Bronchial epithelial cell (primary cell): Measurements from ENCODE around the gene TLCD2. TPM values are rescaled to one million over a fixed set of nuclear protein-coding genes. Genes with fewer than 3 reads are reported as not detected.
"Not testable (repeated sequence)": the region's sequence is repeated elsewhere in the genome, so short reads cannot be mapped to it uniquely, and the experiment has no call there.

Experiments used
- DNase-seq: peaks from one replicate; pipeline ENCODE4 v3.0.0-alpha.2; 2010; ENCODE audit warnings: low read depth
- FAIRE-seq: peaks from 2 replicates; lab custom pipeline; 2011; peaks lifted over from hg19 to GRCh38; lab: Jason Lieb, UNC
- H3K27me3 ChIP-seq: 2 replicates; pipeline ENCODE4 v1.5.1; 2011; ENCODE audit warnings: low read length; ENCODE audit not compliant: control insufficient read depth, insufficient read depth
- H3K36me3 ChIP-seq: 2 replicates; pipeline ENCODE4 v1.5.1; 2011; ENCODE audit warnings: low read length; ENCODE audit not compliant: control insufficient read depth, insufficient read depth
- H3K4me3 ChIP-seq: 2 replicates; pipeline ENCODE4 v1.5.1; 2011; ENCODE audit warnings: mild to moderate bottlenecking, low read depth, low read length, control low read depth
- total RNA-seq: library from RNA; depleted of rRNA; stranded (reverse); fragments of >200 nt; gene quantifications from 2 replicates; pipeline ENCODE4 v1.2.1, GENCODE V29; 2014
- TF ChIP-seq, protein P1 (sequence below): IDR thresholded peaks from 2 replicates; pipeline ENCODE4 v1.5.1; 2011; ENCODE audit warnings: mild to moderate bottlenecking, moderate library complexity, low read length, control low read depth, inconsistent platforms; ENCODE audit not compliant: insufficient read depth, severe bottlenecking

Gene TLCD2
- total RNA-seq, 1 donor from 2014 or later = 4.5 TPM

DNA sequence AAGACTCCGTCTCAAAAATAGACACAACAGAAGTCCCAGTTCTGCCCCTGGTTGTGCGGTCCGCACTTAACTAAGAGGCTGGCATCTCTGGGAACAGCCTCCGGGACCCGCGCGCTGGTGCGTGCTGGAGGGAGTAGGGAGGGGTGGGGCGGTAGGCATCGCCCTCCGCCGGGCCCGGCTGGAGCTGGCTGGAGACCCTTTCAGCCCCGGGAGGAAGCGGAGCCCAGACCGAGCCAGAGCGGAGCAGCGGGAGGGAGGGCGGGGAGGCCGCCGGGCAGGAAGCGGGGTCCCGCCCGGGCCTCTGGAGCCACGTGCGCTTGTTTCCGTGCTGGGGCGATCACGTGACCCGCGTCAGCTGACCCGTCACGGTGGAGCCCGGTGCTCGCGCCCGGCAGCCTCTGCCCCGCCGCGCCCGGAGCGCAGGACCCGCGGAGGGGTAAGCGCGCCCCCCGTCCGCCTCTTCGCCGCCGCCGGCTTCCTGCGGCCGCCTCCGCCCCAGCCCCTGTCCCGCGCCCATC lies 14.2 kb upstream of the TLCD2 start, which contains the start of gene WDR81:
WDR81 (plus strand) TSS at position 354 of the 518 bp plus-strand sequence. CDS start 256 bp downstream, outside the sequence.
- FAIRE-seq = no peak
- Histone ChIP-seq H3K4me3 (peak within 1 kb of the TSS; percentile 46), H3K27me3 (no peaks in the 10 kb centered on the region), H3K36me3 (peaks cover 11% of the 10 kb centered on the region)
- DNase-seq = peak; percentile 39
- TF ChIP-seq, protein P1, sequence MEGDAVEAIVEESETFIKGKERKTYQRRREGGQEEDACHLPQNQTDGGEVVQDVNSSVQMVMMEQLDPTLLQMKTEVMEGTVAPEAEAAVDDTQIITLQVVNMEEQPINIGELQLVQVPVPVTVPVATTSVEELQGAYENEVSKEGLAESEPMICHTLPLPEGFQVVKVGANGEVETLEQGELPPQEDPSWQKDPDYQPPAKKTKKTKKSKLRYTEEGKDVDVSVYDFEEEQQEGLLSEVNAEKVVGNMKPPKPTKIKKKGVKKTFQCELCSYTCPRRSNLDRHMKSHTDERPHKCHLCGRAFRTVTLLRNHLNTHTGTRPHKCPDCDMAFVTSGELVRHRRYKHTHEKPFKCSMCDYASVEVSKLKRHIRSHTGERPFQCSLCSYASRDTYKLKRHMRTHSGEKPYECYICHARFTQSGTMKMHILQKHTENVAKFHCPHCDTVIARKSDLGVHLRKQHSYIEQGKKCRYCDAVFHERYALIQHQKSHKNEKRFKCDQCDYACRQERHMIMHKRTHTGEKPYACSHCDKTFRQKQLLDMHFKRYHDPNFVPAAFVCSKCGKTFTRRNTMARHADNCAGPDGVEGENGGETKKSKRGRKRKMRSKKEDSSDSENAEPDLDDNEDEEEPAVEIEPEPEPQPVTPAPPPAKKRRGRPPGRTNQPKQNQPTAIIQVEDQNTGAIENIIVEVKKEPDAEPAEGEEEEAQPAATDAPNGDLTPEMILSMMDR = no peak

DNA sequence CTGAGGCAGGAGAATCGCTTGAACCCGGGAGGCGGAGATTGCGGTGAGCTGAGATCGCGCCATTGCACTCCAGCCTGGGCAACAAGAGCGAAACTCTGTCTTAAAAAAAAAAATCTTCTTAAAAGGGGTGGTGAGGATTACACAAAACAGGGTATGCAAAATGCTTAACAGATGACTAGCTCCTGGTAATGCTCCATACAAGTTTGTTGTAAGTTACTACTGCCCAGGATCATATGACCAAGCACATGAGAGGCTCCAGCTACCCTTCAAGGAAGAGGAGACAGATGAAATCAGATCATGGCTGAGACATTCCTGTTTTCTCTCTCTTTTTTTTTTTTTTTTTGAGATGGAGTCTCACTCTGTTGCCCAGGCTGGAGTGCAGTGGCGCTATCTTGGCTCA lies 11.8 kb upstream of the TLCD2 start:
- not testable (repeated sequence) for H3K4me3 ChIP-seq, H3K27me3 ChIP-seq, FAIRE-seq, H3K36me3 ChIP-seq
- peak; percentile 33 for DNase-seq

DNA sequence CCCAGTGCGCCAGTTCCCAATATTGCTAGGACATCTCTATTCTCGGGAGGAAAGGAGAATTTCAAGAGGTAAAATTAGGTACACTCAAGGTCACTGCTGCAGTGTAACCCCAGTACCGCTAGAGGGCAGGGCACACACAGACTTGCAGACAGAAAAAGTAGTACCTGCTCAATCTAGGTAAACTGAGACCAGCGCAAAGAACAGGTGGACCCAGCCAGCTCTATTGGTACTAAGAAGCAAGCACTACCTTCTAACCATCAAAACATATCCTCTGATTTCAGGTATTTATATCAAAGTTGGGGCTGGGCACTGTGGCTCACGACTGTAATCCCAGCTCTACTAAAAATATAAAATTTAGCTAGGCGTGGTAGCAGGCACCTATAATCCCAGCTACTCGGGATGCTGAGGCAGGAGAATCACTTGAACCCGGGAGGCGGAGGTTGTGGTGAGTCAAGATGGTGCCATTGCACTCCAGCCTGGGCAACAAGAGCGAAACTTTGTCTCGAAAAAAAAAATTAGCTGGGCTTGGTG lies 10.7 kb upstream of the TLCD2 start:
- no peak for FAIRE-seq
- Histone ChIP-seq H3K4me3 (no peak overlapping the region), H3K36me3 (no peaks in the 10 kb centered on the region), H3K27me3 (no peaks in the 10 kb centered on the region)
- TF ChIP-seq, protein P1 = peak; percentile 92
- DNase-seq = peak; percentile 65

DNA sequence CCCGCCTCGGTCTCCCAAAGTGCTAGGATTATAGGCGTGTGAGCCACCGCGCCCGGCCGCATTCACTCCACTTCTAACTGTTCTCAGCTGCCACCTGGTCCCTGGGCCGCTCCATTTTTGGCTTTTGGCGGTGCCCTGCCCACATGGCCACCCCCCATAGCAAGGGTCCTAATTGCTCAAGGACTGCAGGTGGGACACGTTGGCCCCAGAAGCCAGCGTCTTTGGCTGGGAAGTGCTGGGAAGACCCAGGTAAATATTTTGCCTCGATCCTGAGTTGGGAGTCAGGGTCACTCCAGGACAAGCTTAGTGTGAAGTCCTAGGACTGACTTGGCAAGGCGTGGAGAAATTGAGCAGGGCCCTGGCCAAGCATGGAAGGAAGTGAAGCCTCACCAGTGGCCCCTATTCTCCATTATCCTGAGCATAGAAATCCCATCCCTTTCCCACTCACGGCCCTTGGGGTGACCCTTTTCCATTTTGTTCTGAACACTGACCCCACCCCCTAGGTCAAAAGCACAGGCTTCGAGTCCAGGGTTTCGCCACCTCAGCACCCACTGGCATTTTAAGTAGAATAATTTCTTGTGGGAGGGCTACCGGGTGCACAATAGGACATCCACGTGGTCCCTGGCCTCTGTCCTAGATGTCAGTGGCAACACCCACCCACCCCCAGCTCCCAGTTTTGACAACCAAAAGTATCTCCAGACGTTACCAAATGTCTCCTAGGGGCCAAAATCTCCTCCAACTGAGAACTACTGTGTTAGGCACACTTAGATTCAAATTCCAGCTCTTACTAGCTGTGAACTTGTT lies 8.4 kb upstream of the TLCD2 start:
- TF ChIP-seq, protein P1 = no peak
- H3K36me3 ChIP-seq = peaks cover 11% of the 10 kb centered on the region
- H3K27me3 ChIP-seq = no peaks in the 10 kb centered on the region
- FAIRE-seq (no peak), DNase-seq (no peak)
- no peak overlapping the region for H3K4me3 ChIP-seq

DNA sequence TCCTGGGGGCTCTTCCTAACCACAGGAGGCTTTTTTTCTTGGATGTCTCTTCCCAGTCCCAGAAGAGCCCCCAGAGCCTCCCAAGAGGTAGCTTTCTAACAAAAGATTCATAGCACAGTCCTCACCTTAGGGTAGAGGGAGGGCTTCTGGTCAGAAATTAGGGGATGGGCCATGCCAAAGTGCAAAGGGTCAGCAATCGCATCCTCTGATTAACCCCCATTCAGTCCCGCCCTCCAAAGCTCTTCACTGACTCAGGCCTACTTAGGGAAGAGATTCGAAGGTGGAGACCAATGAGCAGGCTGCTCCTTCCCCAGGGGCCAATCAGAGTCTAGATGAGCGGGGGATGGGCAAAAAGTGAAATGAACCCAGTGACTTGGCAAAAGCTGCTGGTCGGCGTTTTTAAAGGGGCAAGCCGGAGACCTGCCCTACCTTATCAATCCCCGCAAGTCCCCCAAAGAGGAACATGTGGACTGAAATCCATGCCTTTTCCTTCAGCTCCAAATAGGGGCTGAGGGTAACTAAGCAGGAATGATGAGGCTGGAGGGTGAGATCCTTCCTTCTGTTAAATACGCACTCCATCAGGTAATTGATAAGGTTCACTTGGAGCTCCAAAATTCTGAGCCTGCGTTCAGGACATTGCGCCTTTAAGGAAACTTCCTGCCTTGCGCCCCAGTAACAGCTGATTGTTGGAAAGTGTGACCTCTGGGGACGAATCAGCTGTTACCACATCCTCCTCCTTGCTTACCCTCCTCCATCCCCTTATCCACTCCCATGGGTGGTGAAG lies 6.9 kb upstream of the TLCD2 start:
- H3K36me3 ChIP-seq = peaks cover 25% of the 10 kb centered on the region
- TF ChIP-seq, protein P1 = no peak
- no peaks in the 10 kb centered on the region for H3K27me3 ChIP-seq
- H3K4me3 ChIP-seq = peak overlapping the region; percentile 53
- DNase-seq (peak; percentile 97), FAIRE-seq (peak; percentile 80)
